Measurements from ENCODE around the gene FAM149B1.

Gene FAM149B1

DNA sequence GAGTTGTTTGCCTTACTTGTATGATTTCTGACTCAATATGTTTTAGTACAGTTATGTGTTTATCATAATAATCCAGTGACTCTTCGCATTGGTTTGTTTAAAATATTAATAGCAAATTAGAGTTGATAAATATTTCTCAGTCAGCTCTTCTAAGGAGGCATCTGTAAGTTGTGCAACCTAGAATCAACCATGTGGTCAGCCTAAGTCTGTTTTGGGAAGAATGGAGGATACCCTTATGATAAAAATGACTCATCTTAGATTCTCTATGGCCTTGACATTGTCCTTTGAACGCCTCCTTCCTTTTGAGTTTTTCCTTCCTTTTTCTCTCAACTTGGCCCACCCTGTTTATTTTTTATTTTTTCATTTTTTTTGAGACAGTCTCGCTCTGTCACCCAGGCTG is 60.3 kb downstream of the FAM149B1 start:
- TF ChIP-seq, protein P1, sequence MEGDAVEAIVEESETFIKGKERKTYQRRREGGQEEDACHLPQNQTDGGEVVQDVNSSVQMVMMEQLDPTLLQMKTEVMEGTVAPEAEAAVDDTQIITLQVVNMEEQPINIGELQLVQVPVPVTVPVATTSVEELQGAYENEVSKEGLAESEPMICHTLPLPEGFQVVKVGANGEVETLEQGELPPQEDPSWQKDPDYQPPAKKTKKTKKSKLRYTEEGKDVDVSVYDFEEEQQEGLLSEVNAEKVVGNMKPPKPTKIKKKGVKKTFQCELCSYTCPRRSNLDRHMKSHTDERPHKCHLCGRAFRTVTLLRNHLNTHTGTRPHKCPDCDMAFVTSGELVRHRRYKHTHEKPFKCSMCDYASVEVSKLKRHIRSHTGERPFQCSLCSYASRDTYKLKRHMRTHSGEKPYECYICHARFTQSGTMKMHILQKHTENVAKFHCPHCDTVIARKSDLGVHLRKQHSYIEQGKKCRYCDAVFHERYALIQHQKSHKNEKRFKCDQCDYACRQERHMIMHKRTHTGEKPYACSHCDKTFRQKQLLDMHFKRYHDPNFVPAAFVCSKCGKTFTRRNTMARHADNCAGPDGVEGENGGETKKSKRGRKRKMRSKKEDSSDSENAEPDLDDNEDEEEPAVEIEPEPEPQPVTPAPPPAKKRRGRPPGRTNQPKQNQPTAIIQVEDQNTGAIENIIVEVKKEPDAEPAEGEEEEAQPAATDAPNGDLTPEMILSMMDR (conservative IDR thresholded peaks at IDR 0.05; ENCODE audit: low read depth, low read length) = no peak
- no peak overlapping the region for H3K4me3 ChIP-seq (ENCODE audit: low read length)
- no peak for DNase-seq (ENCODE audit: low read depth)

DNA sequence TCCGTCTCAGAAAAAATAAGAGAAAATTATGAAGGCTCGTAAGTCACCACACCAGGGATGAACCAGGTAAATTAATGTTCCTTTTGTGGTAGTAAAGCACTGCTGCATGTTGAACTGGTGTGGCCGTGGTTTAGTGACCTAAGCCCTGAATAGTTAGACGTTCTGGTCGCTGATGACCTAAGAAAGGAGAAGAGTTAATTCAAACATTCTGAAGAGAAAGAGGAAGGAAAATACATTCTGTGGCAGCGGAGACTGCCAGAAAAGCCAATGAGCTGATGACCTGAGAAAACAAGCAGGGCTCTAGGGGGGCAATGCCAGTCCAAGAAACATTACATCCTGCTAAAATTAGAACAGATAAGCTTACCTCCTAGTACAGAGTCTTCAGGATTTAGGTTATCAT is 61.6 kb downstream of the FAM149B1 start:
- DNase-seq (ENCODE audit: low read depth) = no peak
- H3K4me3 ChIP-seq (ENCODE audit: low read length) = no peak overlapping the region
- TF ChIP-seq, protein P1 (conservative IDR thresholded peaks at IDR 0.05; ENCODE audit: low read depth, low read length) = no peak

GRCh38 chr10:73232887-73233286 is 65.0 kb downstream of the FAM149B1 start:
- TF ChIP-seq, protein P1 (conservative IDR thresholded peaks at IDR 0.05; ENCODE audit: low read depth, low read length) = peak; percentile 35
- DNase-seq (ENCODE audit: low read depth) = no peak
- no peak overlapping the region for H3K4me3 ChIP-seq (ENCODE audit: low read length)

DNA sequence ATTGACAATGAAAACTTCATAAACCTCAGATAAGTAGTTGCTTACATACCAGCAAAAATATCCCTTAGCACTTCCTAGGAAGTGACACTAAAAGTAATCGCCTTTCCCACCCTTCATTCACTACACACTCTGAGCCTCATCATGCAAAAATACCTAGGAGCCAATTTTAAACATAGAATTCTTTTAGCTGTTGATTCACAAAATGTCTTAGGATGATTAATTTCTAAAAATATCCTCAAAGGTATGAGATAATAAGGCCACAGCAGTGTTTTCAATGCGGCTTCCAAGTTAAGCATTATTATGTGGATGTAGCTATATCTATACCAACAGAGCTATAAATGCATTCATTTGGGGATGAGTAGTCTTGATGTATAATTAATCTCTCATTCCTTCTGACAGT is 66.0 kb downstream of the FAM149B1 start:
- TF ChIP-seq, protein P1 (conservative IDR thresholded peaks at IDR 0.05; ENCODE audit: low read depth, low read length) = no peak
- no peak overlapping the region for H3K4me3 ChIP-seq (ENCODE audit: low read length)
- no peak for DNase-seq (ENCODE audit: low read depth)

GRCh38 chr10:73234695-73235094 is 66.8 kb downstream of the FAM149B1 start:
- TF ChIP-seq, protein P1 (conservative IDR thresholded peaks at IDR 0.05; ENCODE audit: low read depth, low read length) = no peak
- no peak for DNase-seq (ENCODE audit: low read depth)
- H3K4me3 ChIP-seq (ENCODE audit: low read length) = no peak overlapping the region

GRCh38 chr10:73238990-73239566 is 71.2 kb downstream of the FAM149B1 start:
- TF ChIP-seq, protein P1 (conservative IDR thresholded peaks at IDR 0.05; ENCODE audit: low read depth, low read length) = no peak
- H3K4me3 ChIP-seq (ENCODE audit: low read length) = no peak overlapping the region
- DNase-seq (ENCODE audit: low read depth) = no peak

DNA sequence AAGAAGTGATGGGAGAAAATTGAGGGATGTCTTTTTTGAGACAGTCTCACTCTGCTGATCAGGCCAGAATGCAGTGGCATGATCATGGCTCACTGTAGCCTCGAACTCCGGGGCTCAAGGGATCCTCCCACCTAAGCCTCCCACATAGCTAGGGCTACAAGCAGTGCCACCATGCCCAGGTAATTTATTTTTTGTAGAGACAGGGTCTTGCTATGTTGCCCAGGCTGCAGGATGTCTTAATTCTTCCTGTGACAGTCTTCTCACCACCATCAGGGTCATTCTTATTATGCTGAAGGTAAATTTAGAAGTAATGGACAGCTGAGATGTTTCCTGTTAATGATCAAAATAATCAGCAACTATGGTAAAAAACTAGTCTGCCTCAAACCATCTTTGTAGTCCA is 72.0 kb downstream of the FAM149B1 start:
- TF ChIP-seq, protein P1 (conservative IDR thresholded peaks at IDR 0.05; ENCODE audit: low read depth, low read length) = no peak
- DNase-seq (ENCODE audit: low read depth) = no peak
- no peak overlapping the region for H3K4me3 ChIP-seq (ENCODE audit: low read length)
